Measurements from ENCODE around the gene ITIH2.

- TF ChIP-seq CTCF (IDR thresholded peaks at IDR 0.05; ENCODE audit: insufficient read depth, low read length, poor library complexity, severe bottlenecking) = no peak
- TF ChIP-seq EZH2phosphoT487 (conservative IDR thresholded peaks at IDR 0.05; ENCODE audit: low read length) = no peak
Measured at GRCh38 chr10:7787857-7788638, 84.9 kb downstream of the ITIH2 start, which contains the start of the genes ATP5F1C and KIN.
